Hepatocyte (in vitro differentiated cells): ENCODE results near the gene RGS6. TPM values are rescaled to one million over a fixed set of nuclear protein-coding genes. Genes with fewer than 3 reads are reported as not detected.

Experiments used
- DNase-seq: peaks from one replicate; pipeline ENCODE4 v3.0.0-alpha.2; 2016; ENCODE audit warnings: low spot score
- H2AFZ ChIP-seq: fragments of 200-600 bp; sonication (generic); 2 replicates; pipeline ENCODE4 v1.6.0; 2016; ENCODE audit warnings: antibody characterized with exemption, mild to moderate bottlenecking
- H3K27ac ChIP-seq: fragments of 200-600 bp; sonication (generic); 2 replicates; pipeline ENCODE4 v1.5.1; 2016; ENCODE audit warnings: mild to moderate bottlenecking
- H3K27me3 ChIP-seq: fragments of 200-600 bp; sonication (generic); 2 replicates; pipeline ENCODE4 v1.6.1; 2016
- H3K36me3 ChIP-seq: fragments of 200-600 bp; sonication (generic); replicated peaks from 2 replicates; pipeline ENCODE4 v1.5.1; 2016; ENCODE audit warnings: low read depth; ENCODE audit not compliant: insufficient read depth
- H3K4me1 ChIP-seq: fragments of 200-600 bp; sonication (generic); 2 replicates; pipeline ENCODE4 v1.5.1; 2016; ENCODE audit warnings: mild to moderate bottlenecking, moderate library complexity; ENCODE audit not compliant: insufficient read depth
- H3K4me2 ChIP-seq: fragments of 200-600 bp; sonication (generic); 2 replicates; pipeline ENCODE4 v1.6.0; 2016
- H3K4me3 ChIP-seq: fragments of 200-600 bp; sonication (generic); 2 replicates; pipeline ENCODE4 v1.5.1; 2016; ENCODE audit warnings: mild to moderate bottlenecking
- H3K79me2 ChIP-seq: fragments of 200-600 bp; sonication (generic); 2 replicates; pipeline ENCODE4 v1.6.0; 2017; ENCODE audit warnings: mild to moderate bottlenecking
- H3K9me2 ChIP-seq: fragments of 200-600 bp; sonication (generic); replicated peaks from 2 replicates; pipeline ENCODE4 v1.6.0; 2017; ENCODE audit warnings: mild to moderate bottlenecking; ENCODE audit not compliant: insufficient read depth
- H3K9me3 ChIP-seq: fragments of 200-600 bp; sonication (generic); 2 replicates; pipeline ENCODE4 v1.5.1; 2016; ENCODE audit warnings: low read depth, mild to moderate bottlenecking
- H4K20me1 ChIP-seq: fragments of 200-600 bp; sonication (generic); 2 replicates; pipeline ENCODE4 v1.6.0; 2016; ENCODE audit warnings: mild to moderate bottlenecking; ENCODE audit not compliant: insufficient read depth, poor library complexity, severe bottlenecking
- CTCF ChIP-seq: fragments of 200-600 bp; sonication (generic); IDR thresholded peaks from 2 replicates; pipeline ENCODE4 v1.5.1; 2016; ENCODE audit warnings: antibody characterized with exemption, mild to moderate bottlenecking; ENCODE audit not compliant: poor library complexity
- EZH2 ChIP-seq: fragments of 200-600 bp; sonication (generic); IDR thresholded peaks from 2 replicates; pipeline ENCODE4 v1.6.1; 2016; ENCODE audit warnings: antibody characterized with exemption, mild to moderate bottlenecking, borderline replicate concordance
- EZH2phosphoT487 ChIP-seq: fragments of 200-600 bp; sonication (generic); IDR thresholded peaks from one replicate; pipeline ENCODE4 v1.6.1; 2018; ENCODE audit warnings: antibody characterized with exemption, mild to moderate bottlenecking, low read depth, moderate library complexity; ENCODE audit not compliant: unreplicated experiment, severe bottlenecking
- WGBS: methylation state at CpG from one replicate; pipeline ENCODE4 v1.1.6; 2016; ENCODE audit warnings: low lambda C conversion rate; ENCODE audit errors: missing lambda C conversion rate; 5-methylcytosine and 5-hydroxymethylcytosine counted together
- polyA plus RNA-seq: library from polyadenylated mRNA; unstranded; fragments of >200 nt; fragmentation: Nextera tagmentation; extraction: Ambion mirVana; gene quantifications from 2 replicates; pipeline ENCODE4 v1.2.1, GENCODE V29; 2016
- total RNA-seq: library from RNA; depleted of rRNA; stranded (reverse); fragments of >200 nt; gene quantifications from 2 replicates; pipeline ENCODE4 v1.2.3, GENCODE V29; 2014

RGS6 gene
- total and polyA plus RNA-seq, 2 experiments from 2014 or later: 0.25 to 0.87 TPM

GRCh38 chr14:71942904-71943694 lies 10.9 kb downstream of the RGS6 start:
- no peaks in the 10 kb centered on the region for H3K79me2 ChIP-seq
- H3K27ac ChIP-seq: no peak overlapping the region
- no peak overlapping the region for H3K4me3 ChIP-seq
- WGBS: 76% methylated on average over 4 of the region's 4 CpGs
- DNase-seq: no peak
- no peaks in the 10 kb centered on the region for H3K4me1 ChIP-seq
- no peak overlapping the region for H3K4me2 ChIP-seq
- no peaks in the 10 kb centered on the region for H3K27me3 ChIP-seq
- H4K20me1 ChIP-seq: no peaks in the 10 kb centered on the region
- H2AFZ ChIP-seq: no peak overlapping the region
- peaks cover 3% of the 10 kb centered on the region for H3K9me3 ChIP-seq
- no peak for TF ChIP-seq EZH2phosphoT487
- TF ChIP-seq EZH2: no peak
- TF ChIP-seq CTCF: no peak
- no peaks in the 10 kb centered on the region for H3K36me3 ChIP-seq
- H3K9me2 ChIP-seq: no peaks in the 10 kb centered on the region

GRCh38 chr14:71943695-71944018 lies 11.4 kb downstream of the RGS6 start:
- H3K27ac ChIP-seq: no peak overlapping the region
- TF ChIP-seq CTCF: no peak
- 82% methylated on average over 1 of the region's 1 CpG for WGBS

GRCh38 chr14:71947947-71948500 lies 15.8 kb downstream of the RGS6 start:
- peak; percentile 42 for DNase-seq
- Histone ChIP-seq H3K79me2 (no peaks in the 10 kb centered on the region), H3K4me1 (no peaks in the 10 kb centered on the region), H3K4me3 (no peak overlapping the region), H3K9me3 (no peaks in the 10 kb centered on the region), H3K9me2 (no peaks in the 10 kb centered on the region), H3K27me3 (no peaks in the 10 kb centered on the region), H4K20me1 (no peaks in the 10 kb centered on the region), H3K27ac (no peak overlapping the region), H2AFZ (no peak overlapping the region), H3K36me3 (no peaks in the 10 kb centered on the region), H3K4me2 (no peak overlapping the region)
- WGBS: 54% methylated on average over 5 of the region's 5 CpGs
- TF ChIP-seq CTCF (no peak), EZH2 (no peak), EZH2phosphoT487 (no peak)

More at GRCh38 chr14:71943695-71944018, 11.4 kb downstream of the RGS6 start:
- Histone ChIP-seq H3K4me3 (no peak overlapping the region), H2AFZ (no peak overlapping the region), H3K9me2 (no peaks in the 10 kb centered on the region), H3K9me3 (peaks cover 3% of the 10 kb centered on the region), H3K79me2 (no peaks in the 10 kb centered on the region), H3K36me3 (no peaks in the 10 kb centered on the region), H3K4me1 (no peaks in the 10 kb centered on the region), H4K20me1 (no peaks in the 10 kb centered on the region), H3K4me2 (no peak overlapping the region), H3K27me3 (no peaks in the 10 kb centered on the region)
- DNase-seq: no peak
